NCI-H748 (cell line): ENCODE measurements around the gene CLIC6.

ENCODE experiments used
- DNase-seq: peaks from one replicate; lab custom pipeline; 2025; ENCODE audit not compliant: unreplicated experiment; lab: John Stamatoyannopoulos, UW

The CLIC6 gene

GRCh38 chr21:34668803-34669148 lies at the start of gene CLIC6:
TSS of gene CLIC6 (plus strand) at chr21:34668994. CDS start at chr21:34669389, 395 bp downstream.
- DNase-seq: no peak

DNA sequence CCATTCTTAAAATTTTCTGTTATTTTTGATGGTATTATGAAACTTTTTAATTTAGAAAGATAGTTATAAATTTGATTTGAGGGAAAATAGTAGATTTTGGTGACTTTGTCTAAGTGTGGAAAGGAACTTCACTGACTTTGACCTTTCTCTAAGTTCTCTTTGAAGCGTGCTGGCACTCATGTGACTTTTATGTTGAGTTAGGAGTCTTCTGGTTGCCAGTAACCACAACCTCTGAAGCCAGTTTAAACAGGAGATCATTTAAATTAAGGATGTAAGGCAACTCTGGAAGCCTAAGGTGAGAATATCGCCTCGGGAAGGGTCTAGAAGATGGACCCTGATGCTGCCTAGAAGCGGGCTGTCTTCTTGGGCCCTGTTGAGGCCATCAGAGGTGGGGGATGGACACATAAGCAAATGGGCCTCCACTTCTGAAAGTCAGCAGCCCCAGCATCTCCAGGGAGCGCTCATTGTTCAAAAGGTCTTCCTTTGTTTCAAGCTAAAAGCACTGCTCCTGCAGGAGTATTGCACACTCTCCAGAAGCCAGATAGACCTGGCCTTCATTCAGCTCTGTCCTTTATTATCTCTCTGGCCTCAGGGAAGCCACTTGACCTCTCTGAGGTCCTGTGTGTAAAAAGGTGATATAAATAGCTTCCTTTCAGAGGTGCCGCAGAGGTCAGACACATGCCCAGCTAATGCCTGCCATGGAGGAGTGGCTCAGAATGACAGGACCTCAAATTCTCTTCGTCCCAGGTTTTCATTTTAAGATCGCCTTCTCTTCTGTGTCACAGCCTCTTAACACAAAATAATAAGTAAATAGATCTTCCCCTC lies 48.7 kb upstream of the CLIC6 start:
- peak; percentile 52 for DNase-seq

DNA sequence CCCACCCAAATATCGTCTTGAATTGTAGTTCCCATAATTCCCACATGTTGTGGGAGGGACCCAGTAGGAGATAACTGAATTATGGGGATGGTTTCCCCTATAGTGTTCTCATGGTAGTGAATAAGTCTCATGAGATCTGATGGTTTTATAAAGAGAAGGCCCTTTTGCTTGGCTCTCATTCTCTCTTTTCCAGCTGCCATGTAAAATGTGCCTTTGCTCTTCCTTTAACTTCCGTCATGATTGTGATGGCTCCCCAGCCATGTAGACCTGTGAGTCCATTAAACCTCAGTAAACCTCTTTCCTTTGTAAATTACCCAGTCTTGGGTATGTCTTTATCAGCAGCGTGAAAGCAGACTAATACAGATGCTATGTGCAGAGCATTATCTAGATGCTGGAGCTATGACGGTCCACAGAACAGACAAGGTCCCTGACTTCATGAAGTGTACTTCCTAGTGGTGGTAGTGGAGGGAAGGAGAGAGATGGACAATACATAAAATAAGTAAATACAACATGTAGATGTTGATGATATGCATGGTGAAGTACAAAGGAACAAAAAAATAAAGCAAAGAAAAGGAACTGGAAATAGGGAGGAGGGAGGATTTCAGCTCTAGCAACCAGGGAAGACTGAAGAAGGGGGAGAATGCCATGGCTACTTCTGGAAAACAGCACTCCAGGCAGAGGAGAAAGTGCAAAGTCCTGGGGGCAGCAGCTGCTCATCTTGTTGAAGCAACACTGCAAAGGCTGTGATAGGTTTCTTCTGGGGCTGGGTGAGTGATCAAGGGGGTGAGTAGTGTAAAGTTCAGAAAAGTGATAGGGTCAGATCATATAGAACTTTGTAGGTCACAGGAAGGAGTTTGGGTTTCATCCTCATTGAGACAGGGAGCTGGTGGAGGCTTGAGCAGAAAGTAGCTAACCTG lies 47.1 kb upstream of the CLIC6 start:
- DNase-seq: no peak

- no peak for DNase-seq
Measured at GRCh38 chr21:34623516-34623915, 45.3 kb upstream of the CLIC6 start.

GRCh38 chr21:34625030-34625593 lies 43.7 kb upstream of the CLIC6 start:
- no peak for DNase-seq

GRCh38 chr21:34626131-34626530 lies 42.7 kb upstream of the CLIC6 start:
- no peak for DNase-seq

- DNase-seq: peak; percentile 62
Measured at GRCh38 chr21:34630536-34631143, 38.2 kb upstream of the CLIC6 start.

GRCh38 chr21:34632498-34632897 lies 36.3 kb upstream of the CLIC6 start:
- no peak for DNase-seq

DNA sequence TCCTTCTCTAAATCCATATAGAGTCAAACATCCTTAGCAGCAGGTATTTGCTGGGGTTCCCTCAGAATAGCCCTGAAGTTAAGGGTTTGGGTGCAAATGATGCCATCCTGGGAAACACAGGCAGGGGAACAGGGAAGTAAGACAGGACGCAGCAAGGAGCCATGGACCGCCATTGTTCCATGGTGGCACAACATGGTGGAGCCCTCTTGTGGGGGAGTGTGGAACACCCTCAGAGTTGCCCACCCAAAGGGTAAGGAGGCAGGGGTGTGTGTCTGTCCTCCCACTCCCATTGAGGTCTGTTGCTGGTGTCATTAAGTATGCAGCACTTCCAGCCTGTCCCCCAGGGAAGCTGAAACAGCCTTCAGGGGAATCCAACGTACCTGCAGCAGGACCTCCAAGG lies 33.5 kb upstream of the CLIC6 start:
- DNase-seq: peak; percentile 20

DNA sequence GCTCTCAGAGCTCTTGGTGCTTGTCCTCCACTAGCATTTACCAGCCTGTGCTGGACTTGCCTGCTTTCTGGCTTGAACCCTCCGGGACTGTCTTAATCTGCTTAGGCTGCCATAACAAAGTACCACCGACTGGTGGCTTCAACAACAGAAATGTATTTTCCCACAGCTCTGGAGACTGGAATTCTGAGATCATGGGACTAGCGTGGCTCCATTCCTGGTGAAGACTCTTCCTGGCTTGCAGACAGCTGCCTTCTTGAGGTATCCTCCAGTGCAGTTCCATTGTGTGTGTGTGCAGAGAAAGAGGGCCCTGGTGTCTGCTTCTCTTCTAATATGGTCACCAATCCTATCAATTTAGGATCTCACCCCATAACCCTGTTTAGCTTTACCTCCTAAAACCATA lies 31.8 kb upstream of the CLIC6 start:
- no peak for DNase-seq

DNA sequence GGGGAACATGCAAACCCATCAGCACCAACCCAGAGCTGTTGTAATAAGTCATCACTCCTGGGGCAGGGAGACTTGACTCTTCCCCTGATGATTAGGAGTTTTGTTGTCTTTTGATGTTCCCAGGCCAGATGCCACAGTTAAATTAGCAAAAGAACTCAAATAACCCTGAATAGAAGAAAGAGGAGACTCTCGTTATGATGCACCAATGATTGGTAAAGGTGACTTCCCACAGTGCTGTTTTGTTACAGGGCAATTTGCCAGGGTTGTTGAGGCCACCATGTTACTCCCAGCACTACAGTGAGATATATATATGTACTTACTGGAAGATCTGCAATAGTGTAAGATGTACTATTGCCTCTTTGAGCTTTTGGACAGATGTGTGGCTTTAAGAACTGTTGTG lies 29.5 kb upstream of the CLIC6 start:
- DNase-seq: no peak

DNA sequence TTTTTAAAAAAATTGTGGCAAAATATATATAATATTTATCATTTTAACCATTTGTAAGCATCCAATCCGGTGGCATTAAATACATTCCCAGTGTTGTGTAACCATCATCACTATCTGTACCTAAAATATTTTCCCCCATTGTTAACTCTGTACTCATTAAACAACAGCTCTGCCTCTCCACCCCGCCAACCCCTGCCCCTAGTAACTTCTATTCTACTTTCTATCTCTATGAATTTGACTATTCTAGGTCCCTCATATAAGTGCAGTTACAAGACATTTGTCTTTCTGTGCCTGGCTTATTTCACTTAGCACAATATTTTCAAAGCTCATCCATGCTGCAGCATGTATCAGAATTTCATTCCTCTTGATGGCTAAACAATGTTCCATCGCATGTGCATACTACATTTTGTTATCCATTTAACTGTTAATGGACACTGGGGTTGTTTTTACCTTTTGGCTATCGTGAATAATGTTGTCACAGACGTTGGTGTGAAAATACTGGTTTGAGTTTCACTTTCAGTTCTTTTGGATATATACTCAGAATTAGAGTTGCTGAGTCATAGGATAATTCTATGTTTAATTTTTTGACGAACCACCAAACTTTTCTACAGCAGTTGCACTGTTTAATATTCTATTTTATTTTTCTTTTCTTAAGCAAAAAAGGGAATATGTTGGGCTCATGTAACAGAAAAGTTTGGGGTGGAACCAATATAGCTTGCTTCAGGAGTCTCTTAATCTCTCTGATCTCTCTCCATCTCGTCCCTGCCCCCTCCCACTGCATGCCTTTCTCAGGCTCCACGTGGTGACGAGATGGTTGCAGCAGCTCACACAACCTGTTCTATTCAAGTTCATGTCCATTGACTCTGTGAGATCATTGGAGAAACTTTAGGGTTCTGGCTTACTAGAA lies 28.7 kb upstream of the CLIC6 start:
- DNase-seq: no peak

DNA sequence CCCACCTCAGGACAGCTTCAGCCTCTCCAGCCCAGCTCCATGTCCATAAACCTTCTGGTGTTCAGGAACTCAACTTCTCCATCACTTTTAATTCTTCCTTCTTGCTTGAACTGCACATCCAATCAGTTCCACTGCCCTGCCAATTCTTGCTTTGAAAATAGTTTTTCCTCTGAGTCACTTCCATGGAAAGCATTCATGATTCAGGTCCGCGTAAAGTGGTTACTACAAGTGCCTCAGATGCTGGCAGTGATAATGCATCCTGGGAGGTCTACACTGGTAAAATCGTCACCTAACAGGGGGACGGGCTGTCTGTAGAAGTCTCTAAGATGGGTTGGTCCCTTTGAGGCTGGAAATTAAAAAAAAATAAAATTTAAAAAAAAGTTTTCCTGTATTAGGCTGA lies 27.9 kb upstream of the CLIC6 start:
- DNase-seq: no peak

DNA sequence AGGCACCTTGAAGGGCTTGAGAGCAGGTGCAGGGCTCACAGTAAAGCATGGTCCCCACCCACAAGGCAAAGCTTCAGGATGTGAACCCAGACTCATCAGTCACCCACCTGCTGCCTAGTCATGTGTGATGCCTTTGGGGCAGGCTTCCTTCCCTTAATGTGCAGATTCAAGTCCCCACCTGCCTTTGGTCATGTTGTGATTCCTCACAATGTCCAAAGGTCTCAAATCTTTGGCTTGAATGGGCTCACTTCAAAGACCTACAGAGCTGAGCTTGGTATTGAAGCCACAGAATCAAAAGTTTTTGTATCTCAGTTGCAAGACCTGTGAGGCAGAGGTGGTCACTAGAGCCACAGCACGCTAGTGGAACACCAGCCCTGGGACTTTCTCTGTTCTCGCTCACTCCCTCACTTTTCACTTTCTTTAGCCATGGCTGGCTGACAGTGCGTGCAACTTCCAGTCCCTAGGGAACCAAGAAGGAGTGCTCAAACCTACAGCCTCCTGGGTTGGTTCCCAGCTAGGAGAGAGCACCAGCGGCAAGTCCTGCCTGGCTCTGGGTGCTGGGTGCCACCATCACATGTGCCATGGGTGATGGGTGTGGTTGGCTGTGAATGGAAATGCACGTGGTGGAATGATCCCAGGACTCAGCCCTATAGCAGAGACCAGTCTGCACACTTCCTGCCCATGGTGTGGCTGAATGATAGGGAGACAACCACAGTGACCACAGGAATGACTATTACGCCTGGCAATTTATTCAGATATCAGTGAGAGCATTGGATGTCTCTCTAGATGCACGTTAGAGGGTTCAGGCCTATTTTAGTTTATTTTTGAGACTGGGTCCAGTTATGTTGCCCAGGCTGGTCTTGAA lies 26.4 kb upstream of the CLIC6 start:
- no peak for DNase-seq

DNA sequence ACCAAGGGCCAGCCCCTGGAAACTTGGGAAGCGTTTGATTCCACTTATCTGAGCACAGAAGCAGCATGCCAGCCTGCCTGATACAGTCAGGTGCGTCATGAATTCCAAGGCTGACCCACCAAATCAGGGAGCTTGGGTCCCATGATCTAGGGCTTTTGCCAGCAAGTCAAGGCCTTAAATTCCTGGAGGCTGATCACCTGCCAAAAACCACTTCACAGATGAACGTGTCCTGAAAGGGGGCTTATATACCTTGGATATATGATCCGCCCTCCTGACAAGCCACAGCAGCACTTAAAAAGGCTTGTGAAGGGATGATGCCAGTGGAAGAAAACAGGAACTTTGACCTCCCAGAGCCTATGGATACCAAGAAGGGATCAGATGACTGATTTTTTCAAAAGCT lies 24.0 kb upstream of the CLIC6 start:
- no peak for DNase-seq

DNA sequence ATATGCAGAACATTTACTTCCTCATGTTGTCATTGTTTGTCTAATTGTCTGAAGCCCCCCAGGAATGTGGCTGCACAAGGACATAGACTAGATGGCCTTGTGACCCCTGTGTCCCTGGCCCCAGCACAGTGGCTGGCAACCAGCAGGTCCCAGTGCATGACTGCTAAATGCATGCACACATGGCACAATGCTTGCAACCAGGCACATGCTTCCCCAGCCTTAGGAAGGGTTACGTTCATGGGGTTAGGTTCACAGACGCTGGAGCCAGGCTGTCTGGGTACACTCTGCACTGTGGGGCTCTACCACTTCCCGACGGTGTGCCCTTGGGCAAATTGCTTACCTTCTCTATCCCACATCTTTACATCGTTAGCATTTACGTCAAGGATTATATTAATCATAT lies 21.2 kb upstream of the CLIC6 start:
- DNase-seq: no peak

DNA sequence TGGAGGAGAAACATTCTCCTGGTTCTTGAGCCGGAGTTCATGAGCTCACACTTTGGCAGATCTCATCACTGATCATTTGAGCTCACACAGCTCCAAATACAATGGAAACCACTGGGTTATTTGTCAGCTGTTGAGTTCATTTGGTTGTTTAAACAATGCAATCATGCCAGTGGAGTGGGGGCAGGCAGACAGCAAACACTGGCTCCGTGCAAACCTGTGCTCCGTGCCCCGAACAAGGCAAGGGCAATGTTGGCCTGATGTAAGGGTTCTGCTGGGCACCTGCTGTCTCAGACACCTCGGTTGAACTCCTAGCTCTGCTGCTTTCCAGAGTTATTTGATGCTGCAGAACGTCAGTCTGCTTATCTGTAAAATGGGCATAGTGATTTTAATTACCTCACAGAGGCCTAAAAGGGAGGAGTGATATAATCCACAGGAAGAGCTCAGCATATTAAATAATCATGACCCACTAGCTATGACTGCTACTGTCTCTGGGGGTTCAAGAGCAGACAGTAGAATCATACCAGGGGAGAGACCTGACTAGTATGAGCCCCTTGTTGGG lies 20.0 kb upstream of the CLIC6 start:
- peak; percentile 57 for DNase-seq

GRCh38 chr21:34649400-34649799 lies 19.4 kb upstream of the CLIC6 start:
- DNase-seq: no peak

DNA sequence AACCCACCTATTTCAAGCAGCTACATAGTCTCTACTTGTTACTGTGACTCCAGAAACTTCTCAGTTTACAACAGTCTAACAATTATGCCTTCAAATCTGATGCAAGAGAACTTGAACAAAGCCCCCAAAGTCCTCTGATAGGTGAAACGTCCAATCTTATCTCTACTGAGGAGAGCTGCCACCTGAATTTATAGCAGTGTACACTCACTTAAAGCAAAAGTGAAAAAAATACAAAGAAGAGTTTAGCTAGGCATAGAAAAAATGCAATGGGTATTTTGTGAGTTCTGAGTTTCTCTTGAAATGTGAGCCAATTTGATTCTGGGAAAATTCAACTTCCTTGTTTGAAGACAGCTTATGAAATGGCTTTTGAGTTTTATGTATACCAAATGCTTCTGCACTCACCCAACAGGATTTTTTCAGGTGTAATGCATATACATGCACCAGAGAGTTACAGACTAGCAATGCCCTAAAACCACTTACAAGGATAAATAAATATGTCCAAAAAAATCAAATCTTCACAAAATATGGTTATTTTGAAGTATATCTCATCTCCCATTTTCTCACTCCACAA lies 17.8 kb upstream of the CLIC6 start:
- no peak for DNase-seq
